Karpas-422 (cell line): Measurements from ENCODE around the gene ATP6AP2. TPM values are rescaled to one million over a fixed set of nuclear protein-coding genes. Genes with fewer than 3 reads are reported as not detected.

Experiments used
- DNase-seq: peaks from one replicate; pipeline ENCODE4 v3.0.0-alpha.2; 2015
- H2AFZ ChIP-seq: fragments of 200-600 bp; sonication (generic); 2 replicates; pipeline ENCODE4 v1.6.1; 2014; ENCODE audit warnings: antibody characterized with exemption, low read length, mixed read lengths
- H3K27ac ChIP-seq: fragments of 200-600 bp; sonication (generic); 2 replicates; pipeline ENCODE4 v1.5.1; 2014; ENCODE audit warnings: mild to moderate bottlenecking, low read length, moderate library complexity
- H3K27me3 ChIP-seq: fragments of 200-600 bp; sonication (generic); 2 replicates; pipeline ENCODE4 v1.6.1; 2014; ENCODE audit warnings: low read length, mixed read lengths
- H3K36me3 ChIP-seq: fragments of 200-600 bp; sonication (generic); 2 replicates; pipeline ENCODE4 v1.6.1; 2014; ENCODE audit warnings: low read length, mixed read lengths; ENCODE audit not compliant: insufficient read depth
- H3K4me1 ChIP-seq: fragments of 200-600 bp; sonication (generic); 2 replicates; pipeline ENCODE4 v1.6.1; 2014; ENCODE audit warnings: mild to moderate bottlenecking, low read length, mixed read lengths
- H3K4me2 ChIP-seq: fragments of 200-600 bp; sonication (generic); 2 replicates; pipeline ENCODE4 v1.6.1; 2014; ENCODE audit warnings: low read length, low read depth, mild to moderate bottlenecking; ENCODE audit not compliant: poor library complexity, severe bottlenecking
- H3K4me3 ChIP-seq: fragments of 200-600 bp; sonication (generic); 2 replicates; pipeline ENCODE4 v1.5.1; 2014; ENCODE audit warnings: mild to moderate bottlenecking, antibody characterized with exemption, low read length, mixed read lengths
- H3K79me2 ChIP-seq: fragments of 200-600 bp; sonication (generic); 2 replicates; pipeline ENCODE4 v1.6.1; 2014; ENCODE audit warnings: mild to moderate bottlenecking, low read length, mixed read lengths
- H3K9ac ChIP-seq: fragments of 200-600 bp; sonication (generic); 2 replicates; pipeline ENCODE4 v1.6.0; 2014; ENCODE audit warnings: low read length
- H3K9me2 ChIP-seq: fragments of 200-600 bp; sonication (generic), shearing (Covaris generic); replicated peaks from 2 replicates; pipeline ENCODE4 v1.6.0; 2014; ENCODE audit warnings: mild to moderate bottlenecking, low read length, moderate library complexity; ENCODE audit not compliant: insufficient read depth
- H3K9me3 ChIP-seq: fragments of 300-700, 200-600 bp; sonication (generic); 2 replicates; pipeline ENCODE4 v1.6.1; 2014; ENCODE audit warnings: low read length, mixed read lengths
- H4K20me1 ChIP-seq: fragments of 200-600 bp; sonication (generic); 2 replicates; pipeline ENCODE4 v1.6.1; 2014; ENCODE audit warnings: mild to moderate bottlenecking, antibody characterized with exemption, low read length, low read depth; ENCODE audit not compliant: insufficient read depth
- total RNA-seq: library from RNA; depleted of rRNA; stranded (reverse); fragments of >200 nt; shearing (Covaris generic); gene quantifications from 2 replicates; pipeline ENCODE4 v1.2.3, GENCODE V29; 2014; ENCODE audit warnings: low replicate concordance

The ATP6AP2 gene
- total RNA-seq, 1 experiment from 2014 or later, result 86.1 TPM

GRCh38 chrX:40632199-40632598, 51.4 kb downstream of the ATP6AP2 start:
- H3K36me3 ChIP-seq, result peaks cover 30% of the 10 kb centered on the region
- no peak overlapping the region for H3K4me3 ChIP-seq
- no peak overlapping the region for H3K4me2 ChIP-seq
- DNase-seq, result peak; percentile 40
- no peaks in the 10 kb centered on the region for H3K9me3 ChIP-seq
- H3K79me2 ChIP-seq, result peaks cover 5% of the 10 kb centered on the region
- H4K20me1 ChIP-seq, result peaks cover 9% of the 10 kb centered on the region; the same call in 1 of the 2 replicates
- no peaks in the 10 kb centered on the region for H3K27me3 ChIP-seq
- no peaks in the 10 kb centered on the region for H3K9me2 ChIP-seq
- H3K27ac ChIP-seq, result no peak overlapping the region
- H3K9ac ChIP-seq, result no peak overlapping the region
- H2AFZ ChIP-seq, result no peak overlapping the region
- peaks cover 17% of the 10 kb centered on the region for H3K4me1 ChIP-seq

- Histone ChIP-seq H3K27ac (no peak overlapping the region), H3K4me1 (peaks cover 17% of the 10 kb centered on the region), H3K36me3 (peaks cover 36% of the 10 kb centered on the region; the same call in 1 of the 2 replicates), H4K20me1 (no peaks in the 10 kb centered on the region), H3K27me3 (no peaks in the 10 kb centered on the region), H3K4me2 (no peak overlapping the region), H3K9me3 (no peaks in the 10 kb centered on the region), H2AFZ (no peak overlapping the region), H3K9ac (no peak overlapping the region), H3K4me3 (no peak overlapping the region), H3K79me2 (peaks cover 29% of the 10 kb centered on the region), H3K9me2 (no peaks in the 10 kb centered on the region)
- DNase-seq, result no peak
These were observed 56.9 kb downstream of the ATP6AP2 start for GRCh38 chrX:40637687-40638086.

GRCh38 chrX:40644176-40644575, 63.4 kb downstream of the ATP6AP2 start:
- DNase-seq, result peak; percentile 73
- Histone ChIP-seq H3K27ac (peak overlapping the region; percentile 80), H3K9ac (peak overlapping the region; percentile 69), H4K20me1 (no peaks in the 10 kb centered on the region), H3K4me3 (peak overlapping the region; percentile 60), H3K36me3 (0 out of 2 replicates have a peak, but pooled peaks cover 7% of the 10 kb centered on the region), H3K79me2 (peaks cover 65% of the 10 kb centered on the region), H3K4me1 (peaks cover 29% of the 10 kb centered on the region), H3K9me3 (no peaks in the 10 kb centered on the region), H3K9me2 (no peaks in the 10 kb centered on the region), H3K27me3 (no peaks in the 10 kb centered on the region), H3K4me2 (peak overlapping the region; percentile 68), H2AFZ (peak overlapping the region; percentile 49; the same call in 1 of the 2 replicates)

GRCh38 chrX:40644821-40645358, 64.1 kb downstream of the ATP6AP2 start:
- H3K4me2 ChIP-seq, result peak overlapping the region; percentile 68
- peak overlapping the region; percentile 80 for H3K27ac ChIP-seq
- H2AFZ ChIP-seq, result peak overlapping the region; percentile 49
- H3K79me2 ChIP-seq, result peaks cover 59% of the 10 kb centered on the region
- H3K9ac ChIP-seq, result peak overlapping the region; percentile 69
- H4K20me1 ChIP-seq, result no peaks in the 10 kb centered on the region
- H3K4me3 ChIP-seq, result peak overlapping the region; percentile 60
- peak; percentile 80 for DNase-seq
- H3K9me3 ChIP-seq, result no peaks in the 10 kb centered on the region
- no peaks in the 10 kb centered on the region for H3K9me2 ChIP-seq
- 0 out of 2 replicates have a peak, but pooled peaks cover 1% of the 10 kb centered on the region for H3K36me3 ChIP-seq
- no peaks in the 10 kb centered on the region for H3K27me3 ChIP-seq
- H3K4me1 ChIP-seq, result peaks cover 29% of the 10 kb centered on the region

- H3K9me2 ChIP-seq, result no peaks in the 10 kb centered on the region
- H3K9ac ChIP-seq, result peak overlapping the region; percentile 73
- peak overlapping the region; percentile 70 for H3K4me3 ChIP-seq
- peak overlapping the region; percentile 60 for H3K4me2 ChIP-seq
- no peaks in the 10 kb centered on the region for H4K20me1 ChIP-seq
- H3K79me2 ChIP-seq, result peaks cover 51% of the 10 kb centered on the region
- H3K36me3 ChIP-seq, result no peaks in the 10 kb centered on the region; the same call in 1 of the 2 replicates
- DNase-seq, result peak; percentile 63
- peaks cover 29% of the 10 kb centered on the region for H3K4me1 ChIP-seq
- H3K27ac ChIP-seq, result peak overlapping the region; percentile 51
- no peaks in the 10 kb centered on the region for H3K9me3 ChIP-seq
- no peaks in the 10 kb centered on the region for H3K27me3 ChIP-seq
- no peak overlapping the region for H2AFZ ChIP-seq
These were observed 65.9 kb downstream of the ATP6AP2 start for GRCh38 chrX:40646489-40647306.

- peaks cover 42% of the 10 kb centered on the region for H3K79me2 ChIP-seq
- no peaks in the 10 kb centered on the region for H4K20me1 ChIP-seq
- peak within 1 kb of the TSS; percentile 51 for H3K27ac ChIP-seq
- no peaks in the 10 kb centered on the region; the same call in 1 of the 2 replicates for H3K36me3 ChIP-seq
- H3K27me3 ChIP-seq, result no peaks in the 10 kb centered on the region
- H3K4me1 ChIP-seq, result peaks cover 33% of the 10 kb centered on the region
- no peak within 1 kb of the TSS for H2AFZ ChIP-seq
- peak; percentile 96 for DNase-seq
- H3K4me2 ChIP-seq, result peak within 1 kb of the TSS; percentile 60
- peak within 1 kb of the TSS; percentile 73 for H3K9ac ChIP-seq
- H3K4me3 ChIP-seq, result peak within 1 kb of the TSS; percentile 70
- no peaks in the 10 kb centered on the region for H3K9me2 ChIP-seq
- H3K9me3 ChIP-seq, result no peaks in the 10 kb centered on the region
These were observed 66.8 kb downstream of the ATP6AP2 start, which contains the start of gene CXorf38 for GRCh38 chrX:40647307-40648197. TSS of gene CXorf38 (minus strand) at chrX:40647561. CDS start at chrX:40647520, 41 bp downstream.

- Histone ChIP-seq H3K27me3 (no peaks in the 10 kb centered on the region), H3K79me2 (peaks cover 6% of the 10 kb centered on the region), H3K36me3 (peaks cover 7% of the 10 kb centered on the region; the same call in 1 of the 2 replicates), H3K27ac (no peak overlapping the region), H3K9me2 (no peaks in the 10 kb centered on the region), H3K9ac (no peak overlapping the region), H2AFZ (no peak overlapping the region), H4K20me1 (no peaks in the 10 kb centered on the region), H3K4me3 (no peak overlapping the region), H3K9me3 (no peaks in the 10 kb centered on the region), H3K4me1 (peaks cover 15% of the 10 kb centered on the region), H3K4me2 (no peak overlapping the region)
- DNase-seq, result peak; percentile 88
These were observed 71.0 kb downstream of the ATP6AP2 start for GRCh38 chrX:40651620-40652223.
